NCI-H748 (cell line): Measurements from ENCODE around the gene TTLL9.
A peak's percentile ranks its signal among the peaks of the same experiment; 100 is the strongest.
"Not testable (repeated sequence)": the region's sequence is repeated elsewhere in the genome, so short reads cannot be mapped to it uniquely, and the experiment has no call there.

Experiments used
- DNase-seq: peaks from one replicate; lab custom pipeline; 2025; ENCODE audit not compliant: unreplicated experiment; lab: John Stamatoyannopoulos, UW

The TTLL9 gene

GRCh38 chr20:31869942-31870725 is at the start of gene TTLL9, which contains the start of gene DUSP15:
TTLL9 (plus strand) TSS chr20:31870634; CDS start chr20:31871127, 493 bp downstream.
DUSP15 (minus strand) TSS chr20:31870527; CDS start chr20:31870337, 190 bp downstream.
- DNase-seq, result peak; percentile 48

- DNase-seq, result no peak
Observed at GRCh38 chr20:31821427-31821826, 49.0 kb upstream of the TTLL9 start.

- DNase-seq, result peak; percentile 82
Observed at GRCh38 chr20:31822421-31823330, 47.8 kb upstream of the TTLL9 start.

GRCh38 chr20:31823360-31824124 is 46.9 kb upstream of the TTLL9 start:
- DNase-seq, result no peak

GRCh38 chr20:31824125-31824485 is 46.3 kb upstream of the TTLL9 start:
- no peak for DNase-seq

- no peak for DNase-seq
Observed at GRCh38 chr20:31824554-31825313, 45.7 kb upstream of the TTLL9 start.

- no peak for DNase-seq
Observed at GRCh38 chr20:31826074-31826473, 44.4 kb upstream of the TTLL9 start.

- no peak for DNase-seq
Observed at GRCh38 chr20:31827059-31827458, 43.4 kb upstream of the TTLL9 start.

GRCh38 chr20:31828016-31828415 is 42.4 kb upstream of the TTLL9 start:
- not testable (repeated sequence) for DNase-seq

- DNase-seq, result no peak
Observed at GRCh38 chr20:31829731-31830130, 40.7 kb upstream of the TTLL9 start.

- no peak for DNase-seq
Observed at GRCh38 chr20:31830406-31830981, 39.9 kb upstream of the TTLL9 start.

GRCh38 chr20:31831211-31831610 is 39.2 kb upstream of the TTLL9 start:
- no peak for DNase-seq

GRCh38 chr20:31831771-31832306 is 38.6 kb upstream of the TTLL9 start:
- DNase-seq, result no peak

GRCh38 chr20:31833130-31833930 is 37.1 kb upstream of the TTLL9 start:
- peak; percentile 41 for DNase-seq

- DNase-seq, result no peak
Observed at GRCh38 chr20:31833931-31834521, 36.4 kb upstream of the TTLL9 start.

- DNase-seq, result no peak
Observed at GRCh38 chr20:31835554-31835953, 34.9 kb upstream of the TTLL9 start.

GRCh38 chr20:31835977-31836852 is 34.2 kb upstream of the TTLL9 start:
- no peak for DNase-seq
